Loucy (cell line): ENCODE results near the gene LHFPL2.

Source experiments
- H2AFZ ChIP-seq: fragments of 200-600 bp; sonication (generic); 2 replicates; pipeline ENCODE4 v1.6.0; 2016; ENCODE audit warnings: antibody characterized with exemption, mild to moderate bottlenecking, low read length, moderate library complexity
- H3F3A ChIP-seq: fragments of 200-600 bp; 2 replicates; pipeline ENCODE4 v1.6.0; 2016; ENCODE audit warnings: antibody characterized with exemption, low read depth, mild to moderate bottlenecking
- H3K27me3 ChIP-seq: fragments of 200-600 bp; sonication (generic); 2 replicates; pipeline ENCODE4 v1.6.1; 2014; ENCODE audit warnings: low read length, mild to moderate bottlenecking; ENCODE audit not compliant: insufficient read depth, poor library complexity, severe bottlenecking
- H3K36me3 ChIP-seq: fragments of 200-600 bp; sonication (generic); 2 replicates; pipeline ENCODE4 v1.6.1; 2016; ENCODE audit warnings: low read length; ENCODE audit not compliant: insufficient read depth
- H3K4me1 ChIP-seq: fragments of 200-600 bp; sonication (generic); 2 replicates; pipeline ENCODE4 v1.5.1; 2014; ENCODE audit warnings: low read length, mild to moderate bottlenecking; ENCODE audit not compliant: insufficient read depth, poor library complexity, severe bottlenecking
- H3K4me2 ChIP-seq: fragments of 200-600 bp; sonication (generic); 2 replicates; pipeline ENCODE4 v1.6.0; 2014; ENCODE audit warnings: antibody characterized with exemption, low read length, low read depth, mild to moderate bottlenecking; ENCODE audit not compliant: poor library complexity, severe bottlenecking
- H3K4me3 ChIP-seq: fragments of 200-600 bp; sonication (generic); 2 replicates; pipeline ENCODE4 v1.5.1; 2014; ENCODE audit warnings: low read length, mild to moderate bottlenecking, mixed read lengths; ENCODE audit not compliant: poor library complexity, severe bottlenecking
- H3K79me2 ChIP-seq: fragments of 200-600 bp; sonication (generic); 2 replicates; pipeline ENCODE4 v1.6.1; 2014; ENCODE audit warnings: low read length; ENCODE audit not compliant: insufficient read depth
- H3K9ac ChIP-seq: fragments of 200-600 bp; sonication (generic); 2 replicates; pipeline ENCODE4 v1.6.0; 2014; ENCODE audit warnings: mild to moderate bottlenecking, low read depth, low read length, moderate library complexity; ENCODE audit not compliant: poor library complexity, severe bottlenecking
- H3K9me2 ChIP-seq: fragments of 200-600 bp; sonication (generic); replicated peaks from 2 replicates; pipeline ENCODE4 v1.6.1; 2016; ENCODE audit warnings: low read depth, low read length, mixed read lengths
- H3K9me3 ChIP-seq: fragments of 200-600 bp; sonication (generic); 2 replicates; pipeline ENCODE4 v1.6.1; 2014; ENCODE audit warnings: mild to moderate bottlenecking, antibody characterized with exemption, low read length, low read depth; ENCODE audit not compliant: insufficient read depth
- H4K20me1 ChIP-seq: fragments of 200-600 bp; sonication (generic); 2 replicates; pipeline ENCODE4 v1.6.0; 2014; ENCODE audit warnings: antibody characterized with exemption, low read length, mild to moderate bottlenecking; ENCODE audit not compliant: insufficient read depth, poor library complexity, severe bottlenecking
- CTCF ChIP-seq: fragments of 200-600 bp; sonication (generic); conservative IDR thresholded peaks from 2 replicates; pipeline ENCODE4 v1.5.1; 2014; ENCODE audit warnings: mild to moderate bottlenecking, antibody characterized with exemption, low read length
- EZH2phosphoT487 ChIP-seq: fragments of 200-600 bp; IDR thresholded peaks from 2 replicates; pipeline ENCODE4 v1.6.1; 2018; ENCODE audit warnings: antibody characterized with exemption, mild to moderate bottlenecking, moderate library complexity, borderline replicate concordance

The LHFPL2 gene

DNA sequence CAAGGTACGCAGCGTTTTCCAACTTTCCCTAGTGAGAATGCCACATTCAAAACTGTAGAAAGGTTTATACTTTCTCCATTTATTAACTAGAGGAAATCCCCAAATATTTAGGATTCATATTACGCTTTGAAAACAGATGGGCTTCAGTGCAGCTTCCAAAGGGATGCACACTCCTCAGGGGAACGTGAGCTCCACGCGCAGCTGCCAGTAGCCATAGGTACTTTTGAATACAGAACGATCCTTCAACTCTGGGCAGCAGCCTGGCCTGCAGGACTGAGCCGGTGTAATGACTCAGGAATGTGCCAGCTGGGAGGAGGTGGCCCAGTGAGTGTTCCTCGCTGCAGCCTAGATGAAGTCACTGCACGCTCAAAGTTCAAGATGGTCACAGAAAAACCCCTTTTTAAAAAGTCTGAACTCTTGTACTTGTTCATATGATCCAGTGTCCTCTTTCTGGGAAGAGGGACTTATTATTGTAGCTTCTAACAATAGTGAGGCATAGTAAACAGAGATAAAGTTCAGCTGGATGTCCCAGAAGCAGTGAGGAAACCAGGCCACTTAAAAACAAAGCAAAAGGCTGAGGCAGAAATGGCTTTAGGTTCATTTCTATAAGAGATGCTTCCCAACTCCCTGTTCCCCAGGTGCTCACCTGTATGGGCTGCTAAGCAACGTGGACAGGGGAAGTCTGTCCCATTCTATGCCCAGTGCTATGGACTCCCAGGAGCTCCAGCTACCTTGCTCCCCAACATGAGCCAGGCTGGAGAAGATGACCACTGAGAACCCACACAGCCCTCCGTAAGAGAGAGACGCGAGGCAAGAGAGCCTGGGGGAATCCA is 130.0 kb downstream of the LHFPL2 start:
- Histone ChIP-seq H3K4me2 (no peak overlapping the region), H3K9me3 (no peaks in the 10 kb centered on the region), H3K4me3 (no peak overlapping the region), H3K27me3 (no peaks in the 10 kb centered on the region), H3F3A (no peaks in the 10 kb centered on the region), H3K36me3 (no peaks in the 10 kb centered on the region), H3K9me2 (no peaks in the 10 kb centered on the region), H3K4me1 (no peaks in the 10 kb centered on the region), H2AFZ (no peak overlapping the region), H3K9ac (no peak overlapping the region), H4K20me1 (no peaks in the 10 kb centered on the region), H3K79me2 (no peaks in the 10 kb centered on the region)
- TF ChIP-seq CTCF (no peak), EZH2phosphoT487 (no peak)

GRCh38 chr5:78515670-78516069 is 132.9 kb downstream of the LHFPL2 start:
- Histone ChIP-seq H3K9me3 (no peaks in the 10 kb centered on the region), H3K36me3 (no peaks in the 10 kb centered on the region), H2AFZ (no peak overlapping the region), H3K4me2 (no peak overlapping the region), H3K4me3 (no peak overlapping the region), H3K27me3 (no peaks in the 10 kb centered on the region), H3K9ac (no peak overlapping the region), H4K20me1 (no peaks in the 10 kb centered on the region), H3K79me2 (no peaks in the 10 kb centered on the region), H3K4me1 (peaks cover 2% of the 10 kb centered on the region), H3K9me2 (no peaks in the 10 kb centered on the region), H3F3A (no peaks in the 10 kb centered on the region)
- TF ChIP-seq CTCF, result no peak; the same call in 1 of the 2 replicates

- no peaks in the 10 kb centered on the region for H3K9me3 ChIP-seq
- H4K20me1 ChIP-seq, result no peaks in the 10 kb centered on the region
- no peak overlapping the region for H2AFZ ChIP-seq
- no peak overlapping the region for H3K4me3 ChIP-seq
- no peaks in the 10 kb centered on the region for H3K27me3 ChIP-seq
- H3F3A ChIP-seq, result no peaks in the 10 kb centered on the region
- no peaks in the 10 kb centered on the region for H3K36me3 ChIP-seq
- H3K4me2 ChIP-seq, result no peak overlapping the region
- H3K4me1 ChIP-seq, result peaks cover 5% of the 10 kb centered on the region
- no peak for TF ChIP-seq EZH2phosphoT487
- no peak for TF ChIP-seq CTCF
- H3K9ac ChIP-seq, result no peak overlapping the region
- no peaks in the 10 kb centered on the region for H3K9me2 ChIP-seq
- peaks cover 4% of the 10 kb centered on the region; the same call in 1 of the 2 replicates for H3K79me2 ChIP-seq
Observed at GRCh38 chr5:78514427-78515330, 133.9 kb downstream of the LHFPL2 start.
